Ramos (cell line): ENCODE measurements around the gene APBB2.

ENCODE experiments used
- in situ Hi-C: fragments of 300-500 bp; cut with MboI; formaldehyde crosslinking; loops from one replicate; pipeline ENCODE4 v1.14.3; 2022; ENCODE audit warnings: low sequenced_read_pairs; ENCODE audit not compliant: unreplicated experiment

APBB2 gene

GRCh38 chr4:41214136-41214824 lies at the start of gene APBB2:
Gene APBB2, minus strand, starts transcription at chr4:41214542. Its CDS starts 181,288 bp downstream, at chr4:41033254.
- in situ Hi-C loops: no loop called here

- in situ Hi-C loops: no loop called here
Measured at GRCh38 chr4:41262198-41262597, 47.9 kb upstream of the APBB2 start.

- in situ Hi-C loops: no loop called here
Measured at GRCh38 chr4:41260116-41260733, 45.9 kb upstream of the APBB2 start.

GRCh38 chr4:41258783-41259182 lies 44.4 kb upstream of the APBB2 start:
- in situ Hi-C loops: no loop called here

- in situ Hi-C loops: no loop called here
Measured at GRCh38 chr4:41257906-41258305, 43.6 kb upstream of the APBB2 start.

GRCh38 chr4:41257257-41257901 lies 43.0 kb upstream of the APBB2 start:
- in situ Hi-C loops: no loop called here

GRCh38 chr4:41256740-41257256 lies 42.5 kb upstream of the APBB2 start, which contains the start of gene UCHL1:
Gene UCHL1, plus strand, starts transcription at chr4:41256928. Its CDS starts 49 bp downstream, at chr4:41256977.
- in situ Hi-C loops: no loop called here

GRCh38 chr4:41256131-41256739 lies 41.9 kb upstream of the APBB2 start:
- in situ Hi-C loops: no loop called here

- in situ Hi-C loops: no loop called here
Measured at GRCh38 chr4:41245983-41246382, 31.6 kb upstream of the APBB2 start.

GRCh38 chr4:41241919-41242318 lies 27.6 kb upstream of the APBB2 start:
- in situ Hi-C loops: no loop called here

- in situ Hi-C loops: no loop called here
Measured at GRCh38 chr4:41236508-41236907, 22.2 kb upstream of the APBB2 start.

- in situ Hi-C loops: no loop called here
Measured at GRCh38 chr4:41236032-41236431, 21.7 kb upstream of the APBB2 start.

GRCh38 chr4:41232856-41233255 lies 18.5 kb upstream of the APBB2 start:
- in situ Hi-C loops: no loop called here

- in situ Hi-C loops: no loop called here
Measured at GRCh38 chr4:41232406-41232805, 18.1 kb upstream of the APBB2 start.

- in situ Hi-C loops: no loop called here
Measured at GRCh38 chr4:41227902-41228301, 13.6 kb upstream of the APBB2 start.

- in situ Hi-C loops: no loop called here
Measured at GRCh38 chr4:41221850-41222645, 7.7 kb upstream of the APBB2 start.

GRCh38 chr4:41219421-41219950 lies 5.1 kb upstream of the APBB2 start:
- in situ Hi-C loops: loop anchor here (5.0 kb wide), 2 partner anchors 232 to 292 kb away; no protein-coding TSS in a partner anchor

- in situ Hi-C loops: loop anchor here (5.0 kb wide), 2 partner anchors 231 to 291 kb away; no protein-coding TSS in a partner anchor
Measured at GRCh38 chr4:41218703-41219102, 4.4 kb upstream of the APBB2 start.

- in situ Hi-C loops: loop anchor here (5.0 kb wide), 2 partner anchors 230 to 290 kb away; no protein-coding TSS in a partner anchor
Measured at GRCh38 chr4:41217374-41217773, 3.0 kb upstream of the APBB2 start.

- in situ Hi-C loops: loop anchor here (5.0 kb wide), 2 partner anchors 230 to 290 kb away; no protein-coding TSS in a partner anchor
Measured at GRCh38 chr4:41217020-41217333, 2.6 kb upstream of the APBB2 start.
